Stimulated activated CD8-positive, alpha-beta memory T cell treated with anti-CD3 and anti-CD28 coated beads, Interleukin-4, amount 100 ng/mL, for 1 hour (primary cell): ENCODE measurements around the gene ZNF408.

Source experiments
- DNase-seq, 2 donors: peaks; one replicate each; pipeline ENCODE4 v3.0.0-alpha.2; 2020; ENCODE audit warnings: low read depth in 2 of 2, low spot score in 1 of 2

ZNF408 gene

GRCh38 chr11:46675949-46676348 is 24.9 kb upstream of the ZNF408 start:
- DNase-seq, result no peak

DNA sequence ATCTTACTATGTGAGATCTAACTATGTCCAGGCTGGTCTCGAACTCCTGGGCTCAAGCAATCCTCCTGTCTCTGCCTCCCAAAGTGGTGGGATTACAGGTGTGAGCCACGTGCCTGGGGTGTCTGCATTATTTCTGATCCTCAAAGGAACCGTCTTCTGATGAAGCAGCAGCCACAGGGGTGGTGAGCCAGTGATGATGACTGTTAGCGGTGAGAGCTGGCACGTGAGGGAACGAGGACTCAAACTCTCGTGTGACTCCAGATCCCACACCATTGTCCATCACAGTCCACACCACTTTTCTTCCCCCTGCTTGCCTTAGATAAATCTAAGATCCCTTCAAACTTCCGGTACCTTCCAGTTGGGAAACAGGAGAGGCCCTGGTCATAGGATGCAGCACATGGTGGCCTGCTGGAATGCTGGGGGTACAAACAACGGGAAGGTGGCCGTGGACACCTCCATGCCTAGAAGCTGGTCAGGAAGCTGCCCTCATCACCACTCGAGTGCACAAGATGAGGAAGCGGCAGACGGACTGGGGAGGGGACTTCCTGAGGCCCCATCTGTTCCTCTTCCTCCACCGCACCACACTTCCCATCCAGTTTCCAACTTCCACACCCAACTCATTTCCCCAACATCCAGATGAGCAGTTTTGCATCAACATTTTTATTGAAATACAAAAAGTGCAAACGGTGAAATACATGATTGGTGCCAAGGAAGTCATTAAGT is 24.2 kb upstream of the ZNF408 start:
- DNase-seq, result no peak

GRCh38 chr11:46677169-46677568 is 23.7 kb upstream of the ZNF408 start:
- no peak for DNase-seq

DNA sequence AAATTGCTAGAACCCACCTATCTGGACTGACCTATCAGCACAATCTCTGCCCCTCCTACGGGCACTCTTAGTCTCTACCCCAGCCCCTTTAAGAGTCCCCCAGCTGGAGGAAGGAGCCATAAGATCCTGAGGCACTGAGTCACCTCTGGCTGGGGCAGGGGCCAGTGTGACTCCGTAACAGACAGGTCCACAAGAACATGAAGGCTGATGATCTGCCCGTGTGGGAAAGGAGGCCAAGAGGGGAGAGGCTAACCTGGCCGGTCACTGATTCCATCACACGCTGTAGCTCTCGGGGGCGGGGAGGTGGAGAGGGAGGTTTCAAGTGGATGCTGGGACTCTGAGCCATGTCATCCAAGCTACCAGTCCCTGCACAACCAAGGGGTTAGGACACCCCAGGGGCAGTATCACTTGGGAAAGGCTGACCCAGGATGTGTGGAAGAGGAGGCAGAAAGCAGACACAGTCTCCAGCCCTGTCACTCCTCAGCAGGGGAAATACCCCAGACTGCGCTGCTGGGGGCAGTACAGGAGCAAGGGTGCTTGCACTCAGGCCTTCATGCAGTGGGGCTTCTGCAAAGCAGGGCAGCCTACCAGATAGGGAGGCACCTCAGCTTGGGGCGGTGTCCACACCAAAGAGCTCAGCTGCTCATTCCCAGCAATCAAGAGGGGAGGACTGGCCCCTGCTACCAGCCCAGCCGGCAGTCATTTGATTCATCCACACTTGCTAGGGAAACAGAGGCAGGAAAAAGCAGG is 22.7 kb upstream of the ZNF408 start:
- DNase-seq, result no peak

GRCh38 chr11:46678741-46679130 is 22.1 kb upstream of the ZNF408 start:
- DNase-seq, result no peak

DNA sequence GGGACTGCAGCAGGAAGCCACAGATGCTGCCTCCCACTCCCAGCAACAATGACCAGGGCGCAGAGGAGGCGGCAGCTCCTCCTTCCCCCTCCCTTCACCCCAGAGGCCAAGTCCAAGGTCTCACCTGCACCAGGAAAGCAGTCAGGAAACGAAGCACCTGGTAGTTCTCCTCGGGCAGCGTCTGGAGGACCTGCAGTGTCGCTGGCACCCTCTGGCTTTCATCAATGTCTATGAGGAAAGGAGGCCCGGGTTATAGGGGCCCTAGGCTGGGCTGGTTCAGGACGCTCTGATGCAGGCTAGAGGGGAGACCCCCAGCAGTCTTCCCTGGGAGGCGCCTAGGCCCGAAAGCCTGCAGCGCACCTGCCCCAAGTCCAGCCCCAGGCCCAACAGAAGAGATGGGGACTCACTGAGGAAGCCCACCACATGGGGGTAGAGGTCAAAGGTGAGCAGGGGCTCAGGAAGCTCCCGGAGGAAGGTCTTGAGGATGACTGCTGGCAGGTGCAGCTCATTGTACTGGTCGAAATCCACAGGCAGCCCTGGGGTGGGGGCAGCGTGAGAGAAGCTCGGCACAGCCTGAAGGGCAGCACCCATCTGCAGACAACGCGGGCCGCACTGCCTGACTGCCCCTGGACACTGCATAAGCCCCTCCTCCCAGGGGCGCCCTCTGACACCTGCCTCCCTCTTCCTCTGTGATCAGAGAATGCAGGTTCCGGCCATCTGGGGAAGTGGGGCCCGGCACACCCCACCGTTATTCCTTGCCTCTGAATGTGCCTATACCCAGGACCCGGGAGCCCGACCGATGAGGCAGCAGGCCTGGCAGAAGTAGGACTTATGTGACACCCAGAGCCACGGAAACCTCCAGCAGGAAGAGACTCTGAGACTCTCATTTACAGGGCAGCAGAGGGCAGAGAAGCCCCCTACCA is 21.3 kb upstream of the ZNF408 start:
- DNase-seq, result no peak

DNA sequence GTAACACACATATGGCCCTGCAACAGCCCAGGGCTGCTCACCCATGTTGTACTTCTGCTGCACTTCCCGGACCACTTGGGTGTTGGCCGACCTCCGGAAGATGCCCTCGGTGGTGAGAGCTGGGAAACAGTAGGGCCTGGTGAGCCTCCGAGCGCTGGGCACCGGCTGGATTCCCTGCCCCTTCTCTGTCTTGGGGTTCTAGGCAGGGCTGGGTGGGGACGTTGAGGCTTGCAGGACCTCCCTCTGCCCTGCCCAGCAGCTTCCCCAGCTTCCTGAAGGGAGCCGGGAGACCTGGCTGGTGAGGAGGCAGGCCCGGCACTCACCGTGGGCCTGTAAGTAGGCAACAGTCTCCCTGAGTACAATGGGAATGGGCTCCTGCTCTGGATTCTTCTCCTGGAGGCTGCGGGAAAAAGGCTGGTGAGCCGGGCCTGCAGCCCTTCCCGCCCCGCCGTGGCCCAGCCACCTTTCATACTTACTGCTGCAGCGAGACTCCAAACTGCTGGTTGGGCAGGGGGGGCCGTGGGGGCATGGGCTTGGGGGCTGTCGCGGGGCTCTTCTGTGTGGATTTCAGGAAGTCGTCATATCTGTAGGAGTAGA is 20.6 kb upstream of the ZNF408 start:
- no peak for DNase-seq

- DNase-seq, result no peak
These were observed 20.0 kb upstream of the ZNF408 start for GRCh38 chr11:46680815-46681214.

- no peak for DNase-seq
These were observed 19.0 kb upstream of the ZNF408 start for GRCh38 chr11:46681814-46682213.

GRCh38 chr11:46682773-46683752 is 17.8 kb upstream of the ZNF408 start:
- no peak for DNase-seq

DNA sequence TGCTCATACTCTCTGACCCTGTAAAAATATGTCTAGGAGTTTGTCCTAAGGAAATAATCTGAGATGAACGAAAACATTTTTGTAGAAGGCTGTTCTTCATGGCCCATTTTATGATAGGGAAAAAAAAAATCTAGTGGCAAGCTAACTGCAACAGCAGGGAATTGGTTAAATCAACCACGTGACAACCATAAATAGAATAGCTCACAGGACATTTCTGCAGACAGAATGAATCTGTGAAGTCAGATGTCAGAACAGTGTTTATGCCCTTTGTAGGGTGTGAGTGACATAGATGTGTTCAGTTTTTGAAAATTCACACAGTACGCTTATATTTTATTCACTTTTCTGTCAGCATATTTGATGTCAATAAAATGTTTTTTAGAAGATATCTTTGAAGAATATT is 16.5 kb upstream of the ZNF408 start:
- DNase-seq, result no peak

GRCh38 chr11:46686886-46687795 is 13.7 kb upstream of the ZNF408 start:
- DNase-seq, result no peak

- no peak for DNase-seq
These were observed 10.1 kb upstream of the ZNF408 start for GRCh38 chr11:46690702-46691101.

DNA sequence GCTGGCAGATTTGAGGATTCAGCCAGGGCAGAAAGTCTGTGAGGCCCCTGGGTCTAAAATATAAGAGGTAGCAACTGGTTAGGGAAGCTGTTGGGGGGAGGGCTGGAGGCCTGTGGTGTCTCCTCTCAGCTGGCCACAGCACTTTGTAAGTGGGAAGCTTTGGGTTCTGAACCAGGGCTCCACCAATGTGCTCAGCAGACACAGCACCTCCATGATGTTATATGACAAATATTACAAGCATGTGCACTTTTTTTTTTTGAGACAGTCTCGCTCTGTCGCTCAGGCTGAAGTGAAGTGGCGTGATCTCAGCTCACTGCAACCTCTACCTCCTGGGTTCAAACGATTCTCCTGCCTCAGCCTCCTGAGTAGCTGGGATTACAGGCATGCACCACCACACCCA is 8.4 kb upstream of the ZNF408 start:
- DNase-seq, result no peak

DNA sequence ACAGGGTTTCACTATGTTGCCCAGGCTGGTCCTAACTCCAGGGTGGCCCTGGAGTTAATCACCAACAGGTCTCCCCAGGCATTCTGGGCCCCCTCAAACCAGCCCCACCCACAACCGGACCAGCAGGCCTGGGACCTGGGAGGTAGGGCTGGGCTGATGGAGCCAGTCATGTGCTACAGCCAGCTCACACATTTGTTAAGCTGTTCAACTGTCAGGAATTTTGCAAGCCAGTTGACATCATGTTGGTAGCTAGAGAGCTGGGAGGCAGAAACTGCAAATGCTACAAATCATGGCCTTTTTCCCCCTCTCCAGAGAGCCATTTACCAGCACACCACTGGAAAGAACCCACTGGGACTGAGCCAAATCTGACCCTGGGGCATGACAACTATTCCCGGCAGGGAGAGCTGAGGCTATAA is 7.2 kb upstream of the ZNF408 start:
- no peak for DNase-seq

GRCh38 chr11:46694072-46694471 is 6.8 kb upstream of the ZNF408 start:
- DNase-seq, result no peak

- DNase-seq, result no peak
These were observed 6.2 kb upstream of the ZNF408 start for GRCh38 chr11:46694607-46695006.

DNA sequence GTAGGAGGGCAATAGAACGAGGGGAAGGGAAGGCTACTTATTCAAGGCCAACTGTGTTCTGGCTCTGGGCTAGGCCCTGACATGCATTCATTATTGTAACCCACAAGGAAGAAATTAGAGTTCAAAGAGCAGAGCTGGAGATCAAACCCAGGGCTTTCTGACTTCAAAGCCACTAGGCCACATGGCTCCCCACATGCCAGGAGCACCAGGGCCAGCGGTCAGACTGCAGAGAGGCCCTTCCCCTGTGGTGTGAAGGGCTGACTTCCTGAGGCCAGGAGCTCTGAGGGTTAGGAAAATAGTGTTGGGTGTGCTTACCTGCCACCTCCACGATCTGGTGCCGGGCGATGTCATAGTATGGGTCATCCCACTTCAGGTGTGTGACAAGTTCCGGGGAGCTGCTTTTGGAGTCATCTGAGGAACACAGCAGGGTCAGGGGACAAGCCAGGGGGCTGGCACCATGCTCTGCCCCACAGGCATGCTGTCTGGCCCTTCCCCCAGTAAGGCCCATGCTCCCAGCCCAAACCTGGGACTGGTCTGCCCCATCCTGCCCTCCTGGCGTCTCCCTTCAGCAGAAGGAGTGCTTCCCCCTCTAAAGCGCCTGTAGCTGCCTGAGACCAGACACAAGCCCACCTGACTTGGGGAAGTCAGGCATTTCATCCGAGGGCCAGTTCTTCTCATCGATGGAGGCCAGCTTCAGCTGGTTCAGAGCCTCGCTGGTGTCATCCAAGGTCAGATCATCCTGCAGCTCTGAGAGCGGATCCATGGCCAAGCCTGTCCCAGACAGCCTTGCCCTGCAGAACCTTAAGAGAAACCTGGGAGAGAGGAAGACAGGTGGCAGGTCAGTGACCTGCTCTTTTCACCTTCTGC is 5.3 kb upstream of the ZNF408 start:
- no peak for DNase-seq
